ENCODE data around the gene ATP10B.

Gene ATP10B

DNA sequence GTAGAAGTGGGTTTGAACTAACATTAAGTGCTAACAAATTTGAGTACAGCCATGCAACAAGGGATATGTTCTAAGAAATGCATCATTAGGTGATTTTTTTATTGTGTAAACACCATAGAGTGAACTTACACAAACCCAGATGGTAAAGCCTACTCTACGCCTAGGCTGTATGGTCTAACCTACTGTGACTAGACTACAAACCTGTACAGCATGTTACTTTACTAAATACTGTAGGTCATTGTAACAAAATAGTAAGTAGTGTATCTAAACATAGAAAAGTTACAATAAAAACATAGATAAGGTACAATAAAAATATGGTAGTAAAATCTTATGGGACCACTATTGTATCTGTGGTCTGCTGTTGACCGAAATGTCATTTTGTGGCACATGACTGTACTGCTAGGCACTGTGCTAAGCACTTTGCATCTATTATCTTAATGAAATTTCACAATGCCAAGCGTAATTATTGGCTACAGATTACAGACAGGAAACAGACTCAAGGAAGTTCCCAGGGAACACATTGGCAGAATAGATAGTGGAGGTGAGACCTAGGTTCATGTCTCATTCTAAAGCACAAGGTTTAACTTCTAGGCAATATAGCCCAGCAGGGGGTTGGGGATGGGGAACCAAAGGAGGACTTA lies 62.7 kb downstream of the ATP10B start:
- TF ChIP-seq FOXP2 (optimal IDR thresholded peaks at IDR 0.05; ENCODE audit: borderline replicate concordance, extremely low read depth, extremely low read length, insufficient read depth), result no peak
- TF ChIP-seq POLR2AphosphoS5 (IDR thresholded peaks at IDR 0.05; ENCODE audit: low read depth, low read length), result no peak
- TF ChIP-seq, protein P1, sequence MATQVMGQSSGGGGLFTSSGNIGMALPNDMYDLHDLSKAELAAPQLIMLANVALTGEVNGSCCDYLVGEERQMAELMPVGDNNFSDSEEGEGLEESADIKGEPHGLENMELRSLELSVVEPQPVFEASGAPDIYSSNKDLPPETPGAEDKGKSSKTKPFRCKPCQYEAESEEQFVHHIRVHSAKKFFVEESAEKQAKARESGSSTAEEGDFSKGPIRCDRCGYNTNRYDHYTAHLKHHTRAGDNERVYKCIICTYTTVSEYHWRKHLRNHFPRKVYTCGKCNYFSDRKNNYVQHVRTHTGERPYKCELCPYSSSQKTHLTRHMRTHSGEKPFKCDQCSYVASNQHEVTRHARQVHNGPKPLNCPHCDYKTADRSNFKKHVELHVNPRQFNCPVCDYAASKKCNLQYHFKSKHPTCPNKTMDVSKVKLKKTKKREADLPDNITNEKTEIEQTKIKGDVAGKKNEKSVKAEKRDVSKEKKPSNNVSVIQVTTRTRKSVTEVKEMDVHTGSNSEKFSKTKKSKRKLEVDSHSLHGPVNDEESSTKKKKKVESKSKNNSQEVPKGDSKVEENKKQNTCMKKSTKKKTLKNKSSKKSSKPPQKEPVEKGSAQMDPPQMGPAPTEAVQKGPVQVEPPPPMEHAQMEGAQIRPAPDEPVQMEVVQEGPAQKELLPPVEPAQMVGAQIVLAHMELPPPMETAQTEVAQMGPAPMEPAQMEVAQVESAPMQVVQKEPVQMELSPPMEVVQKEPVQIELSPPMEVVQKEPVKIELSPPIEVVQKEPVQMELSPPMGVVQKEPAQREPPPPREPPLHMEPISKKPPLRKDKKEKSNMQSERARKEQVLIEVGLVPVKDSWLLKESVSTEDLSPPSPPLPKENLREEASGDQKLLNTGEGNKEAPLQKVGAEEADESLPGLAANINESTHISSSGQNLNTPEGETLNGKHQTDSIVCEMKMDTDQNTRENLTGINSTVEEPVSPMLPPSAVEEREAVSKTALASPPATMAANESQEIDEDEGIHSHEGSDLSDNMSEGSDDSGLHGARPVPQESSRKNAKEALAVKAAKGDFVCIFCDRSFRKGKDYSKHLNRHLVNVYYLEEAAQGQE (IDR thresholded peaks at IDR 0.05; ENCODE audit: insufficient read depth in 1 of 2, low read depth in 2 of 2, low read length in 2 of 2), result no peak
- no peak for TF ChIP-seq SIN3A (IDR thresholded peaks at IDR 0.05; ENCODE audit: borderline replicate concordance, insufficient read depth, low read length)
- TF ChIP-seq TAF1 (IDR thresholded peaks at IDR 0.05; ENCODE audit: borderline replicate concordance, insufficient read depth, low read length), result no peak

DNA sequence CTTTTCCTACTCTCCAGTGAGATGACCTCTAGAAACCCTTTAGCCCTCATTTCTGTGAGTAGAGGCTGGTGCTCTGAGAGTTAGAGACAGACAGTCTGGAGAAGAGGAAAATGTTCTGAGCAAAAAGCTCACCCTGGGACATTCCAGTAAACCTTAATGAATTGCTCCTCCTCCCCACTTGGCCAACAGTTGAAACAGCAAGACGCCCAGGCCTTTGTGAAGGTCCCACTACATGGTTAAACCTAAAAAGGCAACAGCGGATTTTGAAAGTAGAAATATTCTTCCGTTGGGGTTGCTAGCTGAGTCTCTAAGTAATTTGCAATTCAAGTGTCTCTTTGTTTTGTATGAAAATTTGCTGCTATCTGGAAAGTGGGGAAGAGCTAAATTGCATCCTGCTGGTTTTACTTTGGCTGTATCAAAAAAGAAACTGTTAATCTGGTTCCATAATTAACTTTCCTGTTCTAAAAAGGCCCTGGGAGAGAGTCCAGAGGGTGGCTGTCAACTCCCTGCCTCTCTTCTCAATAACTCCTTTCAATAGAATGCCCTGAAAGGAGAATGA lies 63.8 kb downstream of the ATP10B start:
- TF ChIP-seq SIN3A (IDR thresholded peaks at IDR 0.05; ENCODE audit: borderline replicate concordance, insufficient read depth, low read length), result no peak
- no peak for TF ChIP-seq TAF1 (IDR thresholded peaks at IDR 0.05; ENCODE audit: borderline replicate concordance, insufficient read depth, low read length)
- TF ChIP-seq, protein P1 (IDR thresholded peaks at IDR 0.05; ENCODE audit: insufficient read depth in 1 of 2, low read depth in 2 of 2, low read length in 2 of 2), result no peak
- TF ChIP-seq POLR2AphosphoS5 (IDR thresholded peaks at IDR 0.05; ENCODE audit: low read depth, low read length), result no peak
- TF ChIP-seq FOXP2 (optimal IDR thresholded peaks at IDR 0.05; ENCODE audit: borderline replicate concordance, extremely low read depth, extremely low read length, insufficient read depth), result no peak

DNA sequence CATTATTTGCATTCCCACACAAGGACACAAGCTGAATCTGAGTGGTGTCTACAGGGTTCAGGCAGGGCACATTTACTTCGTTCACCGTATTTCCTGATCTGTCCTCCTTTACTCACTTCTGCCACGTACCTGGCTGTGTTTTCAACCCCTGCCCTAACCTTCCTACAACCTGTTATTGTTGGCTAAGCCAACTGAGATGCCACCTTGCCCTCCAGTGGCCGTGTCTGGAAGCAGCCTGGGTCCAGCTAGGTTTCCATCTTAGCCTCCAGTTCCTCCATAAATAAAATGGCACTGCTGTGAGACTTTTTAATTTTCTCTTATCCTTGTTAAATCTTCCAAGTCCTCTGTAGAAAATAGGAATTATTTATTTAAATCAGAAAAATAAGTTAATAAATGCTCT lies 64.8 kb downstream of the ATP10B start:
- TF ChIP-seq POLR2AphosphoS5 (IDR thresholded peaks at IDR 0.05; ENCODE audit: low read depth, low read length) (no peak), FOXP2 (optimal IDR thresholded peaks at IDR 0.05; ENCODE audit: borderline replicate concordance, extremely low read depth, extremely low read length, insufficient read depth) (no peak), SIN3A (IDR thresholded peaks at IDR 0.05; ENCODE audit: borderline replicate concordance, insufficient read depth, low read length) (no peak), TAF1 (IDR thresholded peaks at IDR 0.05; ENCODE audit: borderline replicate concordance, insufficient read depth, low read length) (no peak)
- TF ChIP-seq, protein P1 (IDR thresholded peaks at IDR 0.05; ENCODE audit: insufficient read depth in 1 of 2, low read depth in 2 of 2, low read length in 2 of 2), result no peak

DNA sequence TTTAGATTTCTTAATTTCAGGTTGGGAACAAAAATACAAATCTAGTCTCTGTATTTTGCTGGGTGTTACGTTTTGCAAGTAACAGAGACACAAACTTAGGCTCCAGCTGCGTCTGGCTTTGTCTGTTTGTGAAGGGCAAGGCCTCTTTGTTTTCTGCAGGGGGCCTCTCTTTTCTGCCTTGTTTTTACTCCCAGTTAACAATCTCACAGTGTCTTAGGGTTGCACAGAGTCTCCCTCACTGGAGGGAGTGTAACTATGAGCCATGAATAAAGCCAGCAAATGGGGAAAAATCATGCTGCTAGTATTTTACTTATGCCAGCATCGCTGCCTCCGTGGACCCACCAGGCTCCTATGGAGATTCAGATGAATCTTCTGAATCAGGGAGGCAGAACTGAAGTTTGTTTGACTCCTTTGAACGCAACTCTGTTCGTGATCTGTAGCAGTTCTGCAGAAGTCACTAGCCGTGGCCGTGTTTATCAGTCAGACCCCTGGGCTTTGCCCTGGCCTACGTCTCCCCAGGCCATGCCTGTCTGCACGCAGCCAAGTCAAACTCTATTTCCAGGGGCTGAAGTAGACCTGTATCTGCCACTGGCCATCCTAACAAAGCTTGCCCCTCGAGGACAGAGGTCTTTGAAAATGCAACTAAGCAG lies 77.2 kb downstream of the ATP10B start:
- TF ChIP-seq FOXP2 (optimal IDR thresholded peaks at IDR 0.05; ENCODE audit: borderline replicate concordance, extremely low read depth, extremely low read length, insufficient read depth) (no peak), TAF1 (IDR thresholded peaks at IDR 0.05; ENCODE audit: borderline replicate concordance, insufficient read depth, low read length) (no peak), SIN3A (IDR thresholded peaks at IDR 0.05; ENCODE audit: borderline replicate concordance, insufficient read depth, low read length) (no peak), POLR2AphosphoS5 (IDR thresholded peaks at IDR 0.05; ENCODE audit: low read depth, low read length) (no peak)
- TF ChIP-seq, protein P1 (IDR thresholded peaks at IDR 0.05; ENCODE audit: insufficient read depth in 1 of 2, low read depth in 2 of 2, low read length in 2 of 2), result no peak

Measured in PFSK-1 (cell line).